ENCODE measurements around the gene ANKRD13C. TPM values are rescaled to one million over a fixed set of nuclear protein-coding genes. Genes with fewer than 3 reads are reported as not detected.
"Not testable (repeated sequence)": the region's sequence is repeated elsewhere in the genome, so short reads cannot be mapped to it uniquely, and the experiment has no call there.

ANKRD13C gene
- total and polyA plus RNA-seq, 9 donors = 11.8 to 27.9 (median 24.1) TPM

DNA sequence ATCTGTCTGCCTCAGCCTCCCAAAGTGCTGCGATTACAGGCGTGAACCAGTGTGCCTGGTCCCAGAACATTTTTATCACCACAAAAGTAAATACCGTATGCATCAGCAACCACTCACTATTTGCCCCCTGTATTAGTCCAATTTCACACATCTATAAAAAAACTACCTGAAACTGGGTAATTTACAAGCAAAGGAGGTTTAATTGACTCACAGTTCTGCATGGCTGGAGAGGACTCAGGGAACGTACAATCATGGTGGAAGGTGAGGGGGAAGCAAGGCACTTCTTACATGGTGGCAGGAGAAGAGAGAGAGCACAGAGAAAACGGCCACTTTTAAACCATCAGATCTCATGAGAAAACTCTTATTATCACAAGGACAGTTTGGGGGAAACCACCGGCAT, 31.0 kb upstream of the ANKRD13C start:
- no peaks in the 10 kb centered on the region for H3K4me1 ChIP-seq (ENCODE audit: insufficient read depth)
- intact Hi-C loops (cut with DNase I) = no loop called here
- H3K27me3 ChIP-seq = no peaks in the 10 kb centered on the region
- H3K4me3 ChIP-seq = no peak overlapping the region
- no peaks in the 10 kb centered on the region for H3K9me3 ChIP-seq
- H3K27ac ChIP-seq = no peak overlapping the region
- TF ChIP-seq, protein P1, sequence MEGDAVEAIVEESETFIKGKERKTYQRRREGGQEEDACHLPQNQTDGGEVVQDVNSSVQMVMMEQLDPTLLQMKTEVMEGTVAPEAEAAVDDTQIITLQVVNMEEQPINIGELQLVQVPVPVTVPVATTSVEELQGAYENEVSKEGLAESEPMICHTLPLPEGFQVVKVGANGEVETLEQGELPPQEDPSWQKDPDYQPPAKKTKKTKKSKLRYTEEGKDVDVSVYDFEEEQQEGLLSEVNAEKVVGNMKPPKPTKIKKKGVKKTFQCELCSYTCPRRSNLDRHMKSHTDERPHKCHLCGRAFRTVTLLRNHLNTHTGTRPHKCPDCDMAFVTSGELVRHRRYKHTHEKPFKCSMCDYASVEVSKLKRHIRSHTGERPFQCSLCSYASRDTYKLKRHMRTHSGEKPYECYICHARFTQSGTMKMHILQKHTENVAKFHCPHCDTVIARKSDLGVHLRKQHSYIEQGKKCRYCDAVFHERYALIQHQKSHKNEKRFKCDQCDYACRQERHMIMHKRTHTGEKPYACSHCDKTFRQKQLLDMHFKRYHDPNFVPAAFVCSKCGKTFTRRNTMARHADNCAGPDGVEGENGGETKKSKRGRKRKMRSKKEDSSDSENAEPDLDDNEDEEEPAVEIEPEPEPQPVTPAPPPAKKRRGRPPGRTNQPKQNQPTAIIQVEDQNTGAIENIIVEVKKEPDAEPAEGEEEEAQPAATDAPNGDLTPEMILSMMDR (IDR thresholded peaks at IDR 0.05) = no peak
- TF ChIP-seq EP300 (IDR thresholded peaks at IDR 0.05) (no peak), POLR2A (IDR thresholded peaks at IDR 0.05) (no peak)
- DNase-seq = no peak
- H3K36me3 ChIP-seq = no peaks in the 10 kb centered on the region
- WGBS, 3 donors = 80 to 94% (median 93%) methylated on average over 6 of the region's 6 CpGs

DNA sequence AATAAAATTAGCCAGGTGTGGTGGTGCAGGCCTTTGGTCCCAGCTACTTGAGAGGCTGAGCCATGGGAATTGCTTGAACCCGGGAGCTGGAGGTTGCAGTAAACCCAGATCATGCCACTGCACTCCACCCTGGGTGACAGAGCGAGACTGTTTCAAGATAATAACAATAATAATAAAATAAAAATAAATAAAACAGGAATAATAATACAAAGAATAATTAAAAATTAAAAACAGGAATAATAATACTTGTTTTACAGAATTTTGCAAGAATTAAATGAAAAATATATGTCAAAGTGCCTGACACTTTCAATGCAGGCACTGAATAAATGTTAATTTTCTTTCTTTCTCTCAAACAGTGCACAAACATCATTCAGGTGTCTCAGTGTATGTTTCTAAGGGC, 30.0 kb upstream of the ANKRD13C start:
- H3K27ac ChIP-seq = no peak overlapping the region
- TF ChIP-seq POLR2A (IDR thresholded peaks at IDR 0.05) = no peak
- no peak for TF ChIP-seq EP300 (IDR thresholded peaks at IDR 0.05)
- no peaks in the 10 kb centered on the region for H3K27me3 ChIP-seq
- no peaks in the 10 kb centered on the region for H3K36me3 ChIP-seq
- no peaks in the 10 kb centered on the region for H3K9me3 ChIP-seq
- DNase-seq = no peak
- H3K4me1 ChIP-seq (ENCODE audit: insufficient read depth) = no peaks in the 10 kb centered on the region
- no peak overlapping the region for H3K4me3 ChIP-seq
- WGBS, 3 donors = 91 to 97% (median 95%) methylated on average over 2 of the region's 2 CpGs
- intact Hi-C loops (cut with DNase I) = no loop called here

DNA sequence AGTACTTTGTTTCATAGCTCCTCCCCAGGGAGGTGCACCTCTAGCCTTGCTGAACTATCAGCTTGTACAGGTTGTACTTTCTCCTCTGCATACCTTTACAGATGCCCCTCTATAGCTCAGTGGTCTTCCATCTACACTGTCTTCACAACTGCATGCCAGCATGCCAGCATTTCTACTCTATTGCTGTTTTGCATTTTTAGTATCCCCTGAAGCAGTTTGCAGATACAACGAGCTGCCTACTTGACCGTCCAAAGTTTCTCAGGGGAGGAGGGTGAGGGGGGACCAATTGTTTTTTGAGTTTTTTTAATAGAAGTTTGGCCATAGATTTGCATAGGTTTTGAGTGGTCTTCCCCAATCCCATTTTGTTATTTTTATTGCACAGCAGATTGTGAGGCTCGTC, 29.0 kb upstream of the ANKRD13C start:
- Histone ChIP-seq H3K4me1 (ENCODE audit: insufficient read depth) (no peaks in the 10 kb centered on the region), H3K27ac (no peak overlapping the region), H3K4me3 (no peak overlapping the region), H3K27me3 (no peaks in the 10 kb centered on the region), H3K36me3 (no peaks in the 10 kb centered on the region), H3K9me3 (no peaks in the 10 kb centered on the region)
- TF ChIP-seq EP300 (IDR thresholded peaks at IDR 0.05) (no peak), POLR2A (IDR thresholded peaks at IDR 0.05) (no peak)
- TF ChIP-seq, protein P1 (IDR thresholded peaks at IDR 0.05) = no peak
- intact Hi-C loops (cut with DNase I) = no loop called here
- 82 to 88% (median 85%) methylated on average over 3 of the region's 3 CpGs for WGBS, 3 donors
- DNase-seq = no peak

DNA sequence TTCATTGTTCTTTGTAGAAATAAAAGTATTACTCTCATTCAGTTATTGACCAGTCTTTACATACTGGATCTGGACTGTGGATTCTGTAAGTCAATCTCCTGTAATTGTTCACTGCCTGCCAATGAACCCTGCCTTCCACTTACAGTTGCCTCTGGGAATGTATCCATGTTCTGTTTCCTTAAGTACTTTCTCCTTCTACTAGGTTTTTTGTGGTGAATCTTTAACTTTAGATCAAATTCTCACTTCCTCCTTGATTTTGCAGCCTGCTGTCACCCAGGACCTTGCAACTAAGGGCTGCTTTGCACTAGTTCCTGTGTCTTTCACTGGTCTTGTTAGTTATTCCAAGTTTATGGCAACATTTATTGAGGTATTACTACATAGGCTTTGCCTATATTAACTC, 28.2 kb upstream of the ANKRD13C start:
- intact Hi-C loops (cut with DNase I) = no loop called here
- Histone ChIP-seq H3K27me3 (no peaks in the 10 kb centered on the region), H3K9me3 (no peaks in the 10 kb centered on the region), H3K36me3 (no peaks in the 10 kb centered on the region), H3K27ac (no peak overlapping the region), H3K4me3 (no peak overlapping the region), H3K4me1 (ENCODE audit: insufficient read depth) (no peaks in the 10 kb centered on the region)
- DNase-seq = no peak
- TF ChIP-seq POLR2A (IDR thresholded peaks at IDR 0.05) = no peak
- TF ChIP-seq, protein P1 (IDR thresholded peaks at IDR 0.05) = no peak
- no peak for TF ChIP-seq EP300 (IDR thresholded peaks at IDR 0.05)

DNA sequence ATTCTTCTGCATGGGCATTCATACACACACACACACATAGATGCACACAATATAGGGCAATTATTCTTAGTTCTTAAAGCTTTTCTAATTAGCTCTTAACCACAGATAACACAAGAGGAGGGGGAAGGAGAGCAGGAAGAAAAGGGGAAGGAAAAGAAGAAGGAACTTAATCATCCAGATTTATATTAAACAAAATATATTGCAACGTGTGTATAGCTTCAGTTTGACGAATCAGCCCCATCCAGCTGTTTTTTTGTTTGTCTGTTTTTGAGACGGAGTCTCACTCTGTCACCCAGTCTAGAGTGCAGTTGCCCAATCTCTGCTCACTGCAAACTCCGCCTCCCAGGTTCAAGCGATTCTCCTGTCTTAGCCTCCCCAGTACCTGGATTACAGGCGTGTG, 21.7 kb upstream of the ANKRD13C start:
- no peak for TF ChIP-seq POLR2A (IDR thresholded peaks at IDR 0.05)
- TF ChIP-seq, protein P1 (IDR thresholded peaks at IDR 0.05) = no peak
- TF ChIP-seq EP300 (IDR thresholded peaks at IDR 0.05) = no peak
- intact Hi-C loops (cut with DNase I) = no loop called here
- WGBS, 3 donors = 83 to 87% (median 86%) methylated on average over 6 of the region's 6 CpGs
- DNase-seq = no peak
- no peaks in the 10 kb centered on the region for H3K27me3 ChIP-seq
- no peaks in the 10 kb centered on the region for H3K9me3 ChIP-seq
- H3K27ac ChIP-seq = no peak overlapping the region
- H3K36me3 ChIP-seq = no peaks in the 10 kb centered on the region
- H3K4me1 ChIP-seq (ENCODE audit: insufficient read depth) = no peaks in the 10 kb centered on the region
- no peak overlapping the region for H3K4me3 ChIP-seq

DNA sequence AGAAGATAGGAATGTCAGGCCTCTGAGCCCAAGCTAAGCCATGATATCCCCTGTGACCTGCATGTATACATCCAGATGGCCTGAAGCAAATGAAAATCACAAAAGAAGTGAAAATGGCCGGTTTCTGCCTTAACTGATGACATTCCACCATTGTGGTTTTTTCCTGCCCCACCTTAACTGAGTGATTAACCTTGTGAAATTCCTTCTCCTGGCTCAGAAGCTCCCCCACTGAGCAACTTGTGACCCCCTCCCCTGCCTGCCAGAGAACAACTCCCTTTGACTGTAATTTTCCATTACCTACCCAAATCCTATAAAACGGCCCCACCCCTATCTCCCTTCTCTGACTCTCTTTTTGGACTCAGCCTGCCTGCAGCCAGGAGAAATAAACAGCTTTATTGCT, 19.1 kb upstream of the ANKRD13C start:
- H3K9me3 ChIP-seq; H3K4me1 ChIP-seq (ENCODE audit: insufficient read depth); H3K4me3 ChIP-seq; DNase-seq; H3K27me3 ChIP-seq; intact Hi-C loops (cut with DNase I); H3K27ac ChIP-seq; H3K36me3 ChIP-seq: not testable (repeated sequence)
- 79 to 80% (median 80%) methylated on average over 2 of the region's 2 CpGs for WGBS, 3 donors

Measured in ovary (tissue), 9 donors.